Neural cell (in vitro differentiated cells): ENCODE data around the gene HOXA7.

ENCODE experiments used
- MXI1 ChIP-seq: fragments of 450-650 bp; conservative IDR thresholded peaks from 2 replicates; pipeline ENCODE4 v1.6.1; 2014; ENCODE audit warnings: antibody characterized with exemption, mild to moderate bottlenecking; ENCODE audit not compliant: poor library complexity, severe bottlenecking
- POLR2AphosphoS5 ChIP-seq: IDR thresholded peaks from 2 replicates; pipeline ENCODE4 v1.6.1; 2012
- RAD21 ChIP-seq: fragments of 450-650 bp; conservative IDR thresholded peaks from 2 replicates; pipeline ENCODE4 v1.6.1; 2014; ENCODE audit warnings: antibody characterized with exemption, mild to moderate bottlenecking, moderate library complexity
- REST ChIP-seq: IDR thresholded peaks from 2 replicates; pipeline ENCODE4 v1.6.1; 2012; ENCODE audit warnings: borderline replicate concordance
- TF ChIP-seq, protein P1 (sequence below): fragments of 450-650 bp; IDR thresholded peaks from 2 replicates; pipeline ENCODE4 v1.5.1; 2014; ENCODE audit warnings: antibody characterized with exemption, mild to moderate bottlenecking, moderate library complexity; ENCODE audit not compliant: poor library complexity, severe bottlenecking

DNA sequence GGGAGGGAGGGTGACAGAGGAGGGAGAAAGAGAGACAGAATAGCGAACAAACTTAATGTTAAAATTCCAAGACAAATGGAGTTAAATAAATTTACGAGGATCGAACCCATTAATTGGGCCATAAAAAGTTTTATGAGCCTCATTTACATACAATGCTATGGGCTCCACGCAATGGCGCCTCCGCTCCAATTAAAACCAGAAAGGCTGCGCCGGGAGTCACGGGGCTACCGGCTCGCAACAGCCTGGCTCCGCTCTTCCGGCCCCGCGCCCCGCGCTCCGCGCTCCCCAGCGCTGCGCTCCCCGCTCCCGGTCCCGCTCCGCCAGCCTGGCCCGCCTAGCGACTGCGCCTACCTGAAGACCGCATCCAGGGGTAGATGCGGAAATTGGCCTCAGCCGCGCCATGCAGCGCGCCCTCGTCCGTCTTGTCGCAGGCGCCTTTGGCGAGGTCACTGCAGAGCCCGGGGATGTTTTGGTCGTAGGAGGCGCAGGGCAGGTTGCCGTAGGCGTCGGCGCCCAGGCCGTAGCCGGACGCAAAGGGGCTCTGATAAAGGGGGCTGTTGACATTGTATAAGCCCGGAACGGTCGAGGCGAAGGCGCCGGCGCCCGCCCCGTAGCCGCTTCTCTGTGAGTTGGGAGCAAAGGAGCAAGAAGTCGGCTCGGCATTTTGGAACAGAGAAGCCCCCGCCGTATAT is 513 bp downstream of the HOXA7 start:
- TF ChIP-seq POLR2AphosphoS5 (no peak), MXI1 (no peak), RAD21 (no peak), REST (no peak)
- TF ChIP-seq, protein P1, sequence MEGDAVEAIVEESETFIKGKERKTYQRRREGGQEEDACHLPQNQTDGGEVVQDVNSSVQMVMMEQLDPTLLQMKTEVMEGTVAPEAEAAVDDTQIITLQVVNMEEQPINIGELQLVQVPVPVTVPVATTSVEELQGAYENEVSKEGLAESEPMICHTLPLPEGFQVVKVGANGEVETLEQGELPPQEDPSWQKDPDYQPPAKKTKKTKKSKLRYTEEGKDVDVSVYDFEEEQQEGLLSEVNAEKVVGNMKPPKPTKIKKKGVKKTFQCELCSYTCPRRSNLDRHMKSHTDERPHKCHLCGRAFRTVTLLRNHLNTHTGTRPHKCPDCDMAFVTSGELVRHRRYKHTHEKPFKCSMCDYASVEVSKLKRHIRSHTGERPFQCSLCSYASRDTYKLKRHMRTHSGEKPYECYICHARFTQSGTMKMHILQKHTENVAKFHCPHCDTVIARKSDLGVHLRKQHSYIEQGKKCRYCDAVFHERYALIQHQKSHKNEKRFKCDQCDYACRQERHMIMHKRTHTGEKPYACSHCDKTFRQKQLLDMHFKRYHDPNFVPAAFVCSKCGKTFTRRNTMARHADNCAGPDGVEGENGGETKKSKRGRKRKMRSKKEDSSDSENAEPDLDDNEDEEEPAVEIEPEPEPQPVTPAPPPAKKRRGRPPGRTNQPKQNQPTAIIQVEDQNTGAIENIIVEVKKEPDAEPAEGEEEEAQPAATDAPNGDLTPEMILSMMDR: no peak
